ENCODE results near the gene CACNA1D.

The CACNA1D gene

GRCh38 chr3:53775018-53775417 lies 280.6 kb downstream of the CACNA1D start:
- in situ Hi-C loops (cut with MboI; ENCODE audit: low sequenced_read_pairs) = no loop called here

GRCh38 chr3:53775834-53776251 lies 281.4 kb downstream of the CACNA1D start:
- in situ Hi-C loops (cut with MboI; ENCODE audit: low sequenced_read_pairs) = no loop called here

GRCh38 chr3:53776494-53777101 lies 282.2 kb downstream of the CACNA1D start:
- in situ Hi-C loops (cut with MboI; ENCODE audit: low sequenced_read_pairs) = no loop called here

GRCh38 chr3:53777468-53777867 lies 283.1 kb downstream of the CACNA1D start:
- in situ Hi-C loops (cut with MboI; ENCODE audit: low sequenced_read_pairs) = no loop called here

DNA sequence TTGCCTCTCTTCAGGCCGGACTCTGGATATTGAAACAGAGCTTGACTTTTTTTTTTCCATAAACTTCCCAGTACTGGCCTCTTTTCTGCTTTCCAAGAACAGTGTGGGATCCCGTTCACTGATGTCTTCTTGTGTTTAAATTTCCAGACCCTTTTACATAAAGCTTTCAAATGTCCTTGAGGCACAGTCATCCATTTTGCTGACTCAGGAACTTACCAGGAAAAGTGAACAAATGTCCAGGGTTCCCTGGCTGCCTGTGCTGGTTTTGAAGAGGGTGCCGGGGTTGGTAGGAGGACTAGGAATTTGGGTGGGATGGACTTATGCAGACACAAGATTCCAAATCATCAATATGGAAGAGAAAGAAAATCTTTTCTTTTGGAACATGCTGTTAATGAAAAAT lies 283.7 kb downstream of the CACNA1D start:
- in situ Hi-C loops (cut with MboI; ENCODE audit: low sequenced_read_pairs) = no loop called here

GRCh38 chr3:53780171-53780570 lies 285.8 kb downstream of the CACNA1D start:
- in situ Hi-C loops (cut with MboI; ENCODE audit: low sequenced_read_pairs) = no loop called here

GRCh38 chr3:53780806-53781205 lies 286.4 kb downstream of the CACNA1D start:
- in situ Hi-C loops (cut with MboI; ENCODE audit: low sequenced_read_pairs) = no loop called here

- in situ Hi-C loops (cut with MboI; ENCODE audit: low sequenced_read_pairs) = no loop called here
These were observed 292.6 kb downstream of the CACNA1D start for GRCh38 chr3:53787016-53787415.

GRCh38 chr3:53788038-53788437 lies 293.6 kb downstream of the CACNA1D start:
- in situ Hi-C loops (cut with MboI; ENCODE audit: low sequenced_read_pairs) = no loop called here

DNA sequence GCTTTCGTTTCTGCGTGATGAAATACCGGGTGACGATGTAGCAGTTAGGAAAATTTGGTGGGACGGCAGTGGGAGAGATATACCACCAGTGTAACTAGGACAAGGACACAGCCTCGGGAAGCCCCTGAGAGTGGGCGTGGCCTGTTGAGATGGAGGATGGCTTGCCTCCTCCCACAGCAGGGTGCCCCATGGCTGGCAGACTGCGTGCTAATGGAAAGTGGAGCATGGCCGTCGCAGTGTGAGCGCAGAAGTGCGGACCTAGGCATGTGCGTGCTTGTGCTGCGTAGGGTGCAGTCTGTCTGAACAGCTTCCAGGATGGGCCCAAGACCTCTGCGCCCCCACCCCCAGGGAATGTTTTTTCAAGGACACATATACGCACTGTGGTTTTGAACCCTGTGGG lies 295.0 kb downstream of the CACNA1D start:
- in situ Hi-C loops (cut with MboI; ENCODE audit: low sequenced_read_pairs) = no loop called here

GRCh38 chr3:53790470-53790869 lies 296.1 kb downstream of the CACNA1D start:
- in situ Hi-C loops (cut with MboI; ENCODE audit: low sequenced_read_pairs) = no loop called here

- in situ Hi-C loops (cut with MboI; ENCODE audit: low sequenced_read_pairs) = no loop called here
These were observed 296.9 kb downstream of the CACNA1D start for GRCh38 chr3:53791317-53791716.

GRCh38 chr3:53792866-53793265 lies 298.5 kb downstream of the CACNA1D start:
- in situ Hi-C loops (cut with MboI; ENCODE audit: low sequenced_read_pairs) = no loop called here

- in situ Hi-C loops (cut with MboI; ENCODE audit: low sequenced_read_pairs) = no loop called here
These were observed 300.2 kb downstream of the CACNA1D start for GRCh38 chr3:53794597-53794996.

DNA sequence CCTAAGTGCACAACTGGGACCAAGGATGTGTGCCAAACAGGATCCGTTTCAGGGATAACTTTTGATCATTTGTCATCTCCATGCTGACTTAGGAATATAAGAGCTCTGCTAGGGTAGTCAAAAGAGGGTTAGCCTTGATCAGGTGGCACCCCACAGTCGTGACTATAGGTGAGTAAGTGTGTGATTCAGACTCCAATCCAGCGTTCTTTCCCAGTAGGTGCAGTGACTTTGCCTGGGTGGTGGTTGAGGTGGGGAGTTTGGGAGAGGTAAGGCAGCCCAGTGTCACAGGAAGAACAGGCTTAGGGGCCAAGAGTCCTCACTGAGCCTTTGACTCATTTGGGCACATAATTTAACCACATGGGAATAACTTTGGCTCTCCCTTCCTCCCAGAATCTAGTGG lies 300.8 kb downstream of the CACNA1D start:
- in situ Hi-C loops (cut with MboI; ENCODE audit: low sequenced_read_pairs) = no loop called here

DNA sequence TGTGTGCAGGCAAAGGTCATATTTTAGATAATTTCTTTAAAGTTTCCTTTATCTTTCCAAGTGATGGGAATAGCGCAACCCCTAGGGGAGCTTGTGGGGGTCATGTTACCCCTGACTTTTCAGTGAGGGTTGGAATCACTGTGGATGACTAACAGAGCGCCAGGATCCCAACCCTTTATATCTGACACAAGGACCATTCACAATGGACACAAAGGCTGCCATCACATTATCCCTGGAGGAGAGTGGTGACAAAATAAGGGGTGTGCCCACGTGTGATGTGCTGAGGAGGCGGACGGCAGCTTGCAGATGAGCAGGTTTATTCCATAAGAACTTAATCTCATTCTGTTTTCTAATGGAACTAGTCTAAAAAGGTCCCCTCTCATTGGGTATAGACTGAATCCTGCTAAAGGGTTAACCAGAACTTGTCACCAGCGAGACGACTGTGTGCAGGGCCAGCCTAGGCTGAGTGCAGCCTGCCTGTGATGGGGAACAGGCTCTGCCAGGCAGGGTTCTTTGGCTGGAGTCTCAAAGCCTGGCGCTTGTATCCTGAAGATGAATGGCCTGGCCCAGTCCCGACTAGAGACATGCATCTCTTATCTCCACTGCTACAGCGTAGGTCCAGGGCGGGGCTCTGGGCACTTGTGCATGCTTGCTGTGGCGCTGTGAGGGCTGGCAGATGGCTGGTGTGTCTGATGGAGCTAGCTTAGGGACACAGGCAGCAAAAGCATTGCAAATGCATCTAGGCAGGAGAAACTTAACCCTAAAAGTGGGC lies 301.6 kb downstream of the CACNA1D start:
- in situ Hi-C loops (cut with MboI; ENCODE audit: low sequenced_read_pairs) = no loop called here

DNA sequence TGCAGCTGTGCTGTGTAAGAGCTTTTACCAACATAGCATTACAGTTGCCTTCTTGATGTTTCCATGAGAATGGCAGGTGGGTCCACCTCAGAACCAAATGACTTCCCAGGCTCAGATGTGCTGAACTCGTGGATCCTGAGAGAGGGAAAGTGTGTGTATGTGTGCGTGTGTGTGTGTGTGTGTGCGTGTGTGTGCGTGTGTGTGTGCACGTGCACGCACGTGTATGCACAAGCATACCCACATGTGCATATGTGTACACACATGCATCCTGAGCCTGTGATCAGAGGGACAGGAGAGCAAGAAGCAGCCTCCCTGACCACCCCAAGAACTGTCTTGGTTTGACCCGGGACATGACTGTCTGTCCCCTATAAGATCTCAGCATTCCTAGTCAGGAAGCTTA lies 303.7 kb downstream of the CACNA1D start:
- in situ Hi-C loops (cut with MboI; ENCODE audit: low sequenced_read_pairs) = no loop called here

DNA sequence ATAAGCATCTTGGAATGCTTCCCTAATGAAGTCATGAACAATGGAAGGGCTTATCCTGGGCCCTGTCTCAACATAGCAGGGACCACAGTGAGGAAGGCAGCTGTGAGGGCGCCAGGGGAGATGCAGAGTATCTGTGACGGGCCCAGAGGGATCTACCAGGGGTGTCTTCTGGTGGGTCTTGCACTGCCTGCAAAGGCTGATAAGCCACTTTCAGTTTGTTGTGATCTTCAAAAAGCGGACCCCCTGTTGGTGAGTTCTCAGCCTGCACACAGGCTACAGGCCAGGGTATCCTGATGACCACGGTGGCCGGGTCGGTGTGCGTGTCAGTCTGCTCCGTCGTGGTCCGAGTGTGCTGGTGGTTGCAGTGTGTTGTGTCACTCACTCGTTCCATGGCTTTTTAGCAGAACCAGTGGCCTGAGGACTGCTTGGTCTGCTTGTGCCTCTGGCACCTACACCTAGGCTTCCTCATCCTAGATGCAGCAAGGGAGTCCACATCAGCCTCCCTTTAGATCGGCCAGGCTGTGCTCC lies 305.0 kb downstream of the CACNA1D start:
- in situ Hi-C loops (cut with MboI; ENCODE audit: low sequenced_read_pairs) = no loop called here

DNA sequence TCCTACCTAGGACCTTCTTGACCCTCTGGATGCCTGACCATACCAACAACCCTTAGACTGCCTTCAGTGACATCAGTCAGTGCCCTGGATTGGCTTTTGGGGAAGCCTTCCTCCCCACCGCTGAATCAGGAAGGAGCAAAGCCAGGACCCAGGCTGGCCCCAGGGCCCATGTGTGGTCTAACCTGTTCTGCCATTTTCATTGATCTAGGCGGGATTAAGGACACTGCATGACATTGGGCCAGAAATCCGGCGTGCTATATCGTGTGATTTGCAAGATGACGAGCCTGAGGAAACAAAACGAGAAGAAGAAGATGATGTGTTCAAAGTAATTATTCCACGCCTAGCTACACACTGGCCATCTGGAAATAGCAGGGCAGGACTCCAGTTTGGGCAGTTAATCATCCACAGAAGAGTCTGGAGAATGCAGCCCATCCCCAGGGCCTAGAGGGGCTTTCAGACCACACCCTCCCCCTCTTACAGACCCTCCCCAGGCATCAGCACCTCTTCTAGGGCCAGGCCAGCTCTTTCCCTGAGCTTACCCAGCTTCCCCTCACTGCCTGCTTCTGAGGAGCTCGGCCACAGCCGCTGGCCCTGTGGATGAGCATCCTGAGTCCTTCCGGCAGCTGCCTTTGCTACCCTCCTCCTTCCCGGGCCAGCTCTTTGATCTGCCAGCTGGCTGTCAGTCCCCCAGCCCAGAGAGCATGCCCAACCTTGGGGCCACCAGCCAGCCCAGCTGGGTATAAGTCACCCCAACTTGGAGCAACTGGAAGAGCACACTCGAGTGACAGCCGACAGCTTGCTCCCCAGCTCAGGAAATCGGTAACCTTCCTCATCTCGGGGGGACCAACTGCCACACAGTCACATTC lies 305.9 kb downstream of the CACNA1D start:
- in situ Hi-C loops (cut with MboI; ENCODE audit: low sequenced_read_pairs) = no loop called here

DNA sequence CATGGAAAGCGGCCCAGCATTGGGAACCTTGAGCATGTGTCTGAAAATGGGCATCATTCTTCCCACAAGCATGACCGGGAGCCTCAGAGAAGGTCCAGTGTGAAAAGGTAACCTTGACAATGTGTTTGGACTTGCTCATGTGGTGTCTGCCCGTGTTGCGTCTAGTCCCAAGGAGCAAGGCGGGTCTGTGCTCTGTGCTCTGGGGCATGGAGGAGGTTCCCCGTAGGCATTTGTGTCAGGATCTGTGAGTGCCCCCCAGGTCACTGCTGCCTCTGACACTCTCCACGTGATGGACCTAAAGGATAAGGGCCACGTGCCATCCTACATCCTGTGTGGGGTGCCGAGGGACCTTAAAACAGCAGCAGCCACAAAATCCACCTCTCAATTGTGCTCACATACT lies 306.9 kb downstream of the CACNA1D start:
- in situ Hi-C loops (cut with MboI; ENCODE audit: low sequenced_read_pairs) = no loop called here

- in situ Hi-C loops (cut with MboI; ENCODE audit: low sequenced_read_pairs) = no loop called here
These were observed 308.0 kb downstream of the CACNA1D start for GRCh38 chr3:53802256-53802880.

Measured in HL-60/S4 treated with retinoic acid at 250 ng/mL for 4 days and 3 days (cell line).